Measurements from ENCODE around the gene CLEC6A. TPM values are rescaled to one million over a fixed set of nuclear protein-coding genes. Genes with fewer than 3 reads are reported as not detected.
"Not testable (repeated sequence)": the region's sequence is repeated elsewhere in the genome, so short reads cannot be mapped to it uniquely, and the experiment has no call there.

The CLEC6A gene
- total RNA-seq, 1 donor from 2014 or later: 0.20 TPM

GRCh38 chr12:8495671-8496070, 39.9 kb downstream of the CLEC6A start:
- DNase-seq (ENCODE audit: low read depth): not testable (repeated sequence)

GRCh38 chr12:8496074-8496473, 40.3 kb downstream of the CLEC6A start:
- not testable (repeated sequence) for DNase-seq (ENCODE audit: low read depth)

- DNase-seq (ENCODE audit: low read depth): peak; percentile 19
These were observed 43.9 kb downstream of the CLEC6A start for GRCh38 chr12:8499616-8500015.

GRCh38 chr12:8501720-8502119, 46.0 kb downstream of the CLEC6A start:
- no peak for DNase-seq (ENCODE audit: low read depth)

GRCh38 chr12:8504351-8504750, 48.6 kb downstream of the CLEC6A start:
- no peak for DNase-seq (ENCODE audit: low read depth)

- DNase-seq (ENCODE audit: low read depth): no peak
These were observed 51.8 kb downstream of the CLEC6A start for GRCh38 chr12:8507596-8507995.

- no peak for DNase-seq (ENCODE audit: low read depth)
These were observed 52.5 kb downstream of the CLEC6A start for GRCh38 chr12:8508223-8508622.

GRCh38 chr12:8508910-8509841, 53.4 kb downstream of the CLEC6A start:
- DNase-seq (ENCODE audit: low read depth): no peak

- DNase-seq (ENCODE audit: low read depth): no peak
These were observed 57.5 kb downstream of the CLEC6A start, which contains the start of gene CLEC4D for GRCh38 chr12:8513256-8513655. TSS of gene CLEC4D (plus strand) at chr12:8513503. CDS start at chr12:8513733, 230 bp downstream.

- DNase-seq (ENCODE audit: low read depth): no peak
These were observed 62.2 kb downstream of the CLEC6A start for GRCh38 chr12:8517971-8518370.

GRCh38 chr12:8519171-8519570, 63.4 kb downstream of the CLEC6A start:
- no peak for DNase-seq (ENCODE audit: low read depth)

- DNase-seq (ENCODE audit: low read depth): no peak
These were observed 71.7 kb downstream of the CLEC6A start for GRCh38 chr12:8527250-8528130.

Other genes with a start within 250 kb of the CLEC6A start
- 0.10 TPM in 1 of 2 replicates, not detected in the other for gene FAM90A1, start 228.3 kb upstream of the CLEC6A start, total RNA-seq
- 0.15 TPM in 1 of 2 replicates, not detected in the other for gene CLEC4D, start 57.5 kb downstream of the CLEC6A start, total RNA-seq
- 21.6 and 59.4 TPM in 2 replicates for gene CLEC4E, start 84.9 kb downstream of the CLEC6A start, total RNA-seq
- gene AICDA, start 156.9 kb downstream of the CLEC6A start, total RNA-seq: 0.30 and 0.52 TPM in 2 replicates
- gene MFAP5, start 206.9 kb downstream of the CLEC6A start, total RNA-seq: 0.85 and 3.3 TPM in 2 replicates
- gene RIMKLB, start 242.0 kb downstream of the CLEC6A start, total RNA-seq: 45.3 and 49.1 TPM in 2 replicates